NCI-H69 (cell line): Measurements from ENCODE around the gene RBP3.

ENCODE experiments used
- DNase-seq: peaks from one replicate; lab custom pipeline; 2025; lab: John Stamatoyannopoulos, UW

Gene RBP3

GRCh38 chr10:47318706-47319105 is 29.5 kb upstream of the RBP3 start:
- DNase-seq: peak; percentile 1

GRCh38 chr10:47319784-47320183 is 28.4 kb upstream of the RBP3 start:
- DNase-seq: no peak

GRCh38 chr10:47320812-47321211 is 27.4 kb upstream of the RBP3 start:
- no peak for DNase-seq

- DNase-seq: no peak
Observed at GRCh38 chr10:47321521-47322195, 26.5 kb upstream of the RBP3 start.

- DNase-seq: no peak
Observed at GRCh38 chr10:47322300-47323061, 25.7 kb upstream of the RBP3 start, which contains the start of gene GDF2. Gene GDF2, plus strand, starts transcription at chr10:47322454. Its CDS starts 215 bp downstream, at chr10:47322669.

- DNase-seq: no peak
Observed at GRCh38 chr10:47323087-47323486, 25.1 kb upstream of the RBP3 start.

- DNase-seq: no peak
Observed at GRCh38 chr10:47323636-47324296, 24.4 kb upstream of the RBP3 start.

GRCh38 chr10:47325303-47326291 is 22.6 kb upstream of the RBP3 start:
- no peak for DNase-seq

- DNase-seq: no peak
Observed at GRCh38 chr10:47326306-47326926, 21.7 kb upstream of the RBP3 start.

GRCh38 chr10:47326927-47327330 is 21.2 kb upstream of the RBP3 start:
- DNase-seq: no peak

GRCh38 chr10:47329855-47330254 is 18.3 kb upstream of the RBP3 start:
- no peak for DNase-seq

- no peak for DNase-seq
Observed at GRCh38 chr10:47330366-47330765, 17.8 kb upstream of the RBP3 start.

GRCh38 chr10:47330804-47331203 is 17.4 kb upstream of the RBP3 start:
- DNase-seq: no peak

- no peak for DNase-seq
Observed at GRCh38 chr10:47331491-47331890, 16.7 kb upstream of the RBP3 start.

GRCh38 chr10:47331954-47332353 is 16.2 kb upstream of the RBP3 start:
- no peak for DNase-seq

- DNase-seq: no peak
Observed at GRCh38 chr10:47332371-47332770, 15.8 kb upstream of the RBP3 start.

- DNase-seq: no peak
Observed at GRCh38 chr10:47332946-47333345, 15.2 kb upstream of the RBP3 start.

- no peak for DNase-seq
Observed at GRCh38 chr10:47333532-47333931, 14.6 kb upstream of the RBP3 start.

GRCh38 chr10:47334466-47335295 is 13.5 kb upstream of the RBP3 start:
- no peak for DNase-seq

- DNase-seq: no peak
Observed at GRCh38 chr10:47335906-47336305, 12.3 kb upstream of the RBP3 start.
